RWPE2 (cell line): ENCODE data around the gene CHCHD4.

Experiments
- ATAC-seq: fragments of 200-7000 bp; cut with Tn5 transposase; 3 replicates; pipeline ENCODE4 v1.9.1; 2021; ENCODE audit warnings: low read depth
- DNase-seq: peaks from one replicate; pipeline ENCODE4 v3.0.0-alpha.2; 2020; ENCODE audit warnings: low spot score
- H3K27ac ChIP-seq: fragments of 450-650 bp; 2 replicates; pipeline ENCODE4 v1.5.1; 2017; ENCODE audit warnings: mild to moderate bottlenecking; ENCODE audit not compliant: poor library complexity, severe bottlenecking
- H3K27me3 ChIP-seq: fragments of 250-450 bp; sonication (Bioruptor Pico); 2 replicates; pipeline ENCODE4 v1.5.1; 2021; ENCODE audit warnings: mild to moderate bottlenecking, moderate library complexity; ENCODE audit not compliant: insufficient read depth, poor library complexity, severe bottlenecking
- H3K36me3 ChIP-seq: fragments of 250-450 bp; sonication (Bioruptor Pico); 2 replicates; pipeline ENCODE4 v1.5.1; 2020; ENCODE audit warnings: low read depth, mild to moderate bottlenecking, moderate library complexity
- H3K4me1 ChIP-seq: fragments of 250-450 bp; sonication (Bioruptor Pico); 2 replicates; pipeline ENCODE4 v1.5.1; 2021; ENCODE audit warnings: mild to moderate bottlenecking, moderate library complexity; ENCODE audit not compliant: insufficient read depth, poor library complexity, severe bottlenecking
- H3K4me3 ChIP-seq: fragments of 250-450 bp; sonication (Bioruptor Pico); 2 replicates; pipeline ENCODE4 v1.5.1; 2021; ENCODE audit warnings: mild to moderate bottlenecking, moderate library complexity; ENCODE audit not compliant: severe bottlenecking
- H3K9me3 ChIP-seq: fragments of 250-450 bp; sonication (Bioruptor Pico); 2 replicates; pipeline ENCODE4 v1.5.1; 2021; ENCODE audit warnings: mild to moderate bottlenecking, moderate library complexity; ENCODE audit not compliant: severe bottlenecking
- CTCF ChIP-seq: fragments of 450-650 bp; IDR thresholded peaks from one replicate; pipeline ENCODE4 v1.5.1; 2017; ENCODE audit warnings: mild to moderate bottlenecking, moderate library complexity; ENCODE audit not compliant: poor library complexity, severe bottlenecking

The CHCHD4 gene

GRCh38 chr3:14126017-14126886, 1.6 kb upstream of the CHCHD4 start:
- no peaks in the 10 kb centered on the region for H3K27me3 ChIP-seq
- H3K4me1 ChIP-seq: peaks cover 9% of the 10 kb centered on the region
- no peak for DNase-seq
- no peaks in the 10 kb centered on the region for H3K9me3 ChIP-seq
- H3K27ac ChIP-seq: peak overlapping the region; percentile 79
- no peak for ATAC-seq
- TF ChIP-seq CTCF: no peak
- H3K36me3 ChIP-seq: peaks cover 60% of the 10 kb centered on the region
- peak overlapping the region; percentile 82 for H3K4me3 ChIP-seq

- TF ChIP-seq CTCF: peak; percentile 33
- H3K27me3 ChIP-seq: no peaks in the 10 kb centered on the region
- H3K36me3 ChIP-seq: peaks cover 54% of the 10 kb centered on the region
- H3K27ac ChIP-seq: peak overlapping the region; percentile 79
- peak; percentile 74 for ATAC-seq
- peak overlapping the region; percentile 82 for H3K4me3 ChIP-seq
- no peak for DNase-seq
- peaks cover 9% of the 10 kb centered on the region for H3K4me1 ChIP-seq
- no peaks in the 10 kb centered on the region for H3K9me3 ChIP-seq
Observed at GRCh38 chr3:14125193-14126016, 735 bp upstream of the CHCHD4 start.

GRCh38 chr3:14124223-14124614, 451 bp downstream of the CHCHD4 start:
- H3K9me3 ChIP-seq: no peaks in the 10 kb centered on the region
- peaks cover 9% of the 10 kb centered on the region for H3K4me1 ChIP-seq
- peak; percentile 5; the same call in 2 of the 3 replicates for ATAC-seq
- H3K36me3 ChIP-seq: peaks cover 44% of the 10 kb centered on the region
- H3K27me3 ChIP-seq: no peaks in the 10 kb centered on the region
- no peak for DNase-seq
- H3K27ac ChIP-seq: peak overlapping the region; percentile 79
- H3K4me3 ChIP-seq: peak overlapping the region; percentile 82
- TF ChIP-seq CTCF: no peak

GRCh38 chr3:14123308-14124222, 1.1 kb downstream of the CHCHD4 start:
- peak overlapping the region; percentile 79 for H3K27ac ChIP-seq
- H3K9me3 ChIP-seq: no peaks in the 10 kb centered on the region
- H3K4me1 ChIP-seq: peaks cover 9% of the 10 kb centered on the region
- ATAC-seq (no peak), DNase-seq (no peak)
- peaks cover 39% of the 10 kb centered on the region for H3K36me3 ChIP-seq
- H3K4me3 ChIP-seq: peak overlapping the region; percentile 82
- TF ChIP-seq CTCF: peak; percentile 5
- H3K27me3 ChIP-seq: no peaks in the 10 kb centered on the region
